Fibroblast of lung (primary cell): ENCODE measurements around the gene PAPOLB. TPM values are rescaled to one million over a fixed set of nuclear protein-coding genes. Genes with fewer than 3 reads are reported as not detected.

ENCODE experiments used
- DNase-seq, 2 donors: peaks; one replicate each; pipeline versions ENCODE4 v3.0.0 to v3.0.0-alpha.2; 2010; ENCODE audit warnings: low read depth in 2 of 2
- H2AFZ ChIP-seq: 2 replicates; pipeline ENCODE4 v1.5.1; 2012; ENCODE audit warnings: low read length, control low read depth, inconsistent platforms
- H3K27ac ChIP-seq: 2 replicates; pipeline ENCODE4 v1.5.1; 2011; ENCODE audit warnings: low read length, control low read depth; ENCODE audit not compliant: insufficient read depth
- H3K27me3 ChIP-seq: 2 replicates; pipeline ENCODE4 v1.5.1; 2011; ENCODE audit warnings: mild to moderate bottlenecking, low read length; ENCODE audit not compliant: control insufficient read depth, insufficient read depth
- H3K36me3 ChIP-seq: 2 replicates; pipeline ENCODE4 v1.5.1; 2011; ENCODE audit warnings: low read length; ENCODE audit not compliant: control insufficient read depth, insufficient read depth
- H3K4me1 ChIP-seq: 2 replicates; pipeline ENCODE4 v1.5.1; 2011; ENCODE audit warnings: low read length; ENCODE audit not compliant: control insufficient read depth, insufficient read depth; ENCODE audit errors: extremely low read depth
- H3K4me2 ChIP-seq: 2 replicates; pipeline ENCODE4 v1.5.1; 2011; ENCODE audit warnings: low read length, control low read depth; ENCODE audit not compliant: insufficient read depth; ENCODE audit errors: extremely low read depth
- H3K4me3 ChIP-seq, 4 experiments: fragments of 200-600 bp in 1 of 4; sonication (generic) in 1 of 4; replicated peaks in 1 of 4; 2 replicates each; pipeline ENCODE4 v1.5.1; 2011 to 2016; ENCODE audit warnings: low read length in 4 of 4, low read depth in 3 of 4, mild to moderate bottlenecking in 3 of 4, control low read depth in 2 of 4, inconsistent platforms in 1 of 4, mixed read lengths in 1 of 4; ENCODE audit not compliant: insufficient read depth in 1 of 4; ENCODE audit errors: control extremely low read depth in 1 of 4
- H3K79me2 ChIP-seq: 2 replicates; pipeline ENCODE4 v1.5.1; 2012; ENCODE audit warnings: mild to moderate bottlenecking, low read length, inconsistent platforms; ENCODE audit not compliant: control insufficient read depth, insufficient read depth
- H3K9ac ChIP-seq: 2 replicates; pipeline ENCODE4 v1.5.1; 2011; ENCODE audit warnings: mild to moderate bottlenecking, low read length, control low read depth; ENCODE audit not compliant: insufficient read depth
- H3K9me3 ChIP-seq: 2 replicates; pipeline ENCODE4 v1.5.1; 2012; ENCODE audit warnings: low read depth, low read length; ENCODE audit not compliant: control insufficient read depth, insufficient read depth
- H4K20me1 ChIP-seq: 2 replicates; pipeline ENCODE4 v1.5.1; 2011; ENCODE audit warnings: low read length; ENCODE audit not compliant: control insufficient read depth, insufficient read depth; ENCODE audit errors: extremely low read depth
- CTCF ChIP-seq, 2 donors: IDR thresholded peaks in 1 of 2; conservative IDR thresholded peaks in 1 of 2; 1 replicate in 1 of 2; 2 replicates in 1 of 2; pipeline ENCODE4 v1.5.1; 2011 to 2012; ENCODE audit warnings: low read length in 2 of 2, control low read depth in 1 of 2, inconsistent platforms in 1 of 2, low read depth in 1 of 2, mild to moderate bottlenecking in 1 of 2
- EZH2 ChIP-seq: IDR thresholded peaks from 2 replicates; pipeline ENCODE4 v1.5.1; 2012; ENCODE audit warnings: low read length, control low read depth, mild to moderate bottlenecking; ENCODE audit errors: missing control alignments
- polyA plus RNA-seq, 2 donors: library from polyadenylated mRNA; depleted of rRNA in 1 of 2; stranded (reverse) in 1 of 2; unstranded in 1 of 2; fragments of >200 nt; gene quantifications; 2 replicates each; pipeline ENCODE4 v1.2.1, GENCODE V29; 2011 to 2012; ENCODE audit warnings: missing spikeins in 1 of 2
- total RNA-seq: library from RNA; depleted of rRNA; stranded (reverse); fragments of >200 nt; gene quantifications from 2 replicates; pipeline ENCODE4 v1.2.1, GENCODE V29; 2014

Gene PAPOLB
- total and polyA plus RNA-seq, 2 donors (not counting 1 experiment from before 2014, with no cell fraction given), result under 0.01 to 0.02 TPM

- no peaks in the 10 kb centered on the region for H4K20me1 ChIP-seq
- no peaks in the 10 kb centered on the region for H3K79me2 ChIP-seq
- no peak overlapping the region for H3K9ac ChIP-seq
- H3K4me3 ChIP-seq, result no peak overlapping the region
- no peak for TF ChIP-seq EZH2
- TF ChIP-seq CTCF (conservative IDR thresholded peaks at IDR 0.05 in 1 of 2, IDR thresholded peaks at IDR 0.05 in 1 of 2; ENCODE audit: low read depth in 1 of 2, low read length in 2 of 2), result no peak
- no peaks in the 10 kb centered on the region for H3K27me3 ChIP-seq
- H3K4me2 ChIP-seq, result no peak overlapping the region
- H3K36me3 ChIP-seq, result no peaks in the 10 kb centered on the region
- H2AFZ ChIP-seq, result no peak overlapping the region
- H3K27ac ChIP-seq, result no peak overlapping the region
- no peaks in the 10 kb centered on the region for H3K4me1 ChIP-seq
- no peak for DNase-seq
- no peaks in the 10 kb centered on the region for H3K9me3 ChIP-seq
These were observed 33.0 kb downstream of the PAPOLB start for GRCh38 chr7:4828720-4829383.

- Histone ChIP-seq H3K4me1 (no peaks in the 10 kb centered on the region), H3K36me3 (no peaks in the 10 kb centered on the region), H3K27me3 (no peaks in the 10 kb centered on the region), H3K9me3 (no peaks in the 10 kb centered on the region), H3K27ac (no peak overlapping the region), H3K4me3 (no peak overlapping the region), H3K4me2 (no peak overlapping the region), H3K79me2 (no peaks in the 10 kb centered on the region), H4K20me1 (no peaks in the 10 kb centered on the region), H2AFZ (no peak overlapping the region), H3K9ac (no peak overlapping the region)
- TF ChIP-seq EZH2 (no peak), CTCF (conservative IDR thresholded peaks at IDR 0.05 in 1 of 2, IDR thresholded peaks at IDR 0.05 in 1 of 2; ENCODE audit: low read depth in 1 of 2, low read length in 2 of 2) (no peak)
- no peak for DNase-seq
These were observed 36.7 kb downstream of the PAPOLB start for GRCh38 chr7:4825081-4825480.

- H4K20me1 ChIP-seq, result no peaks in the 10 kb centered on the region
- no peak overlapping the region for H3K9ac ChIP-seq
- DNase-seq, result peak in 1 of 2 donors; percentile 10
These were observed 37.6 kb downstream of the PAPOLB start for GRCh38 chr7:4824120-4824775.

More at GRCh38 chr7:4824120-4824775, 37.6 kb downstream of the PAPOLB start:
- Histone ChIP-seq H3K4me2 (no peak overlapping the region), H3K9me3 (no peaks in the 10 kb centered on the region), H3K27me3 (no peaks in the 10 kb centered on the region), H3K36me3 (no peaks in the 10 kb centered on the region), H3K79me2 (no peaks in the 10 kb centered on the region), H2AFZ (no peak overlapping the region), H3K4me3 (no peak overlapping the region), H3K4me1 (no peaks in the 10 kb centered on the region), H3K27ac (no peak overlapping the region)
- TF ChIP-seq CTCF (conservative IDR thresholded peaks at IDR 0.05 in 1 of 2, IDR thresholded peaks at IDR 0.05 in 1 of 2; ENCODE audit: low read depth in 1 of 2, low read length in 2 of 2) (no peak), EZH2 (no peak)
